Medulla oblongata (tissue), 1 donor: ENCODE results near the gene LYRM1.
"Not testable (repeated sequence)": the region's sequence is repeated elsewhere in the genome, so short reads cannot be mapped to it uniquely, and the experiment has no call there.

Source experiments
- DNase-seq: peaks from one replicate; pipeline ENCODE4 v3.0.0-alpha.2; 2015; ENCODE audit errors: extremely low spot score

Gene LYRM1

GRCh38 chr16:20937736-20938135 lies 37.2 kb downstream of the LYRM1 start:
- no peak for DNase-seq

GRCh38 chr16:20938426-20938825 lies 37.9 kb downstream of the LYRM1 start:
- no peak for DNase-seq

GRCh38 chr16:20939611-20940010 lies 39.0 kb downstream of the LYRM1 start:
- no peak for DNase-seq

- no peak for DNase-seq
Measured at GRCh38 chr16:20940871-20941635, 40.5 kb downstream of the LYRM1 start.

GRCh38 chr16:20941636-20941926 lies 41.0 kb downstream of the LYRM1 start:
- no peak for DNase-seq

- DNase-seq = no peak
Measured at GRCh38 chr16:20942256-20942655, 41.7 kb downstream of the LYRM1 start.

- no peak for DNase-seq
Measured at GRCh38 chr16:20944861-20945574, 44.4 kb downstream of the LYRM1 start.

GRCh38 chr16:20945575-20945875 lies 45.0 kb downstream of the LYRM1 start:
- DNase-seq = not testable (repeated sequence)

GRCh38 chr16:20946015-20946629 lies 45.6 kb downstream of the LYRM1 start:
- no peak for DNase-seq

- no peak for DNase-seq
Measured at GRCh38 chr16:20948444-20948843, 47.9 kb downstream of the LYRM1 start.

- DNase-seq = no peak
Measured at GRCh38 chr16:20949660-20950059, 49.1 kb downstream of the LYRM1 start.

GRCh38 chr16:20950294-20950693 lies 49.7 kb downstream of the LYRM1 start:
- no peak for DNase-seq

GRCh38 chr16:20952139-20952920 lies 51.8 kb downstream of the LYRM1 start:
- no peak for DNase-seq

- DNase-seq = no peak
Measured at GRCh38 chr16:20954574-20954973, 54.0 kb downstream of the LYRM1 start.

- no peak for DNase-seq
Measured at GRCh38 chr16:20956319-20956718, 55.7 kb downstream of the LYRM1 start.

- no peak for DNase-seq
Measured at GRCh38 chr16:20957153-20957552, 56.6 kb downstream of the LYRM1 start.

- no peak for DNase-seq
Measured at GRCh38 chr16:20960899-20961298, 60.3 kb downstream of the LYRM1 start.

GRCh38 chr16:20968765-20969164 lies 68.2 kb downstream of the LYRM1 start:
- no peak for DNase-seq

- DNase-seq = no peak
Measured at GRCh38 chr16:20969386-20969785, 68.8 kb downstream of the LYRM1 start.

GRCh38 chr16:20971401-20971800 lies 70.8 kb downstream of the LYRM1 start:
- DNase-seq = no peak

GRCh38 chr16:20973201-20973600 lies 72.6 kb downstream of the LYRM1 start:
- not testable (repeated sequence) for DNase-seq
